ENCODE measurements around the gene BABAM2.

BABAM2 gene

DNA sequence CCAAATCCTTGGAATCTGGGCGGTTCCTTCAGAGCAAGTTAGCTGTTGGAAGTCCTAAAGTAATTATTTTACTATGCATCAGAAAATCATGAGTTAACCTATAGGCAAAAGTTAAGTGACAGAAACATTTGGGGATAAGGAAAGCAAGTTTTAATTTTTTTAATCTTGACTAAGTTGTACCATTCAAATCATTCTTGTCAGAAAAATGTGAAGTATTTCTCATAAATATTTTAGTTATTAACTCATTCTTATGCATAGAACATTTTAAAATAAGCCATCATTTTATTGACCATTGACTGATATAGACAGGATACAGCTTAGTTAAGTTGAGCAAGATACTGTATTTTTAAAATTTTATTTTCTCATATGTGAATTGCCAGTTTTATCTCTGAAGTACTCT lies 403.9 kb downstream of the BABAM2 start:
- DNase-seq: no peak

DNA sequence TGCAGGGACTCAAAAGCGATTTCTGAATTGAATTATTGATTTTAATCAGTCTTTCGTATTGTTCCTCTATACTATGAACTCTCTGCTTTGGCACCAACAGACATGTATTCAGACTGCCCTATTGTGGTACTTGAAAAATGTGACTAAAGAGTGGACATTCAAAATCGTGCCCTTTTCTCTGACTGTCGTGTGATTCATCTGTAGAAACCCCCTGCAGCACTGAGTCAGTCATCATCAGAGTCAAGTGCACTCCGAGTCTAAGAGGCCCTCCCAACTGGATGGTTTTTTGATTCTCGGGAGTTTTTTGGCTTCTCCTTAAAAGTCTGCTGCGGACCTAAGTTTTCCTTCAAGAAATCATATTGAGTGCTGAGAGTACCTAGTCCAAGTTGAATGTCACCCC lies 405.7 kb downstream of the BABAM2 start:
- no peak for DNase-seq

DNA sequence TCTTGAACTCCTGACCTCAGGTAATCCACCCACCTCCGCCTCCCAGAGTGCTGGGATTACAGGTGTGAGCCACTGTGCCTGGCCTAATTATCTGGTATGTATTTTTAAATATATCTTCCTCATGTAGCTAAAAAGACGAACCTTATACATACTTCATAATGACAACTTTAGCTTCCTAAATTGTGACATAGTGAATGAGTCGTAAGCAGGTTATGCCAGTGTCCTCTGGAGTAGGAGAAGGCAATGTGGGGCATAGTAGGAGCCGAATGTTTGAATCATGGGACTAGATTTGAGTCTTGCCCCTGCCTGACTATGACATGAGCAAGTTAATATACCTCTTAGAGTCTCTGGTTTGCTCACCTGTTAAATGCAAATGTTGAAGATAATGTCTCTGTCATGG lies 406.4 kb downstream of the BABAM2 start:
- no peak for DNase-seq

DNA sequence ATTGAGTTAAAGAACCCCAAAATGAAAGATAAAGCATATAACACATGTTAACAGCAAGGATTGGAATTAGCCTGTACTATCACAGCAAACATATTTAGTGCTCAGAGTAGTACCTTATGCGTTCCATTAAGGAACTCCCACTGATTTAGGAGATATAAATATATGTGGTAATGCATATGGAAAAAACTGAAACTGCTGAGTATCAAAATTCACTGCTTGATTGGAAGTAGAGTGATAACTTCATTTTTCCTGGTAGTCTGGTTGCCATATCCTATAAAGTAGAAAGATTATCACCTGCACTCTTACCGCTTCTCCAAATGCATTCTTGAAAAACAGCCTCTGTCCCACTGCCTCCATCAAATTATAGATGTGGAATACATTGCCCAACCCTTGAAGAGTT lies 407.0 kb downstream of the BABAM2 start:
- DNase-seq: no peak

DNA sequence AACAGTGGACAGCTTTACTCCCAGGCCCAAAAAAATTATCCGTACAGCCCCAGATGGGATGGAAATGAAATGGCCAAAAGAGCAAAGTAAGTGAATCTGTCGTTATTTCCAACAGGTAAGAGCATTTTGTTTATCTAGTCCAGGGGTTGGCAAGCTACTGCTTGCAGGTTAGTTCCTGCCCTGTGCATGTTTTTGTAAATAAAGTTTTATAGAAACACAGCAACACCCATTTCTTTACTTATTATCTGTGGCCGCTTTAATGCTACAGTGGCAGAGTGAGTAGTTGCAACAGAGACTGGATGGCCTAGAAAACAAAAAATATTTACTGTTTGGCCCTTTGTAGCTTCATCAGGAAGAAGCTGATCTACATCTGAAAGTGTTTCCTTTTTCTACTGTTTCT lies 407.9 kb downstream of the BABAM2 start:
- DNase-seq: no peak

DNA sequence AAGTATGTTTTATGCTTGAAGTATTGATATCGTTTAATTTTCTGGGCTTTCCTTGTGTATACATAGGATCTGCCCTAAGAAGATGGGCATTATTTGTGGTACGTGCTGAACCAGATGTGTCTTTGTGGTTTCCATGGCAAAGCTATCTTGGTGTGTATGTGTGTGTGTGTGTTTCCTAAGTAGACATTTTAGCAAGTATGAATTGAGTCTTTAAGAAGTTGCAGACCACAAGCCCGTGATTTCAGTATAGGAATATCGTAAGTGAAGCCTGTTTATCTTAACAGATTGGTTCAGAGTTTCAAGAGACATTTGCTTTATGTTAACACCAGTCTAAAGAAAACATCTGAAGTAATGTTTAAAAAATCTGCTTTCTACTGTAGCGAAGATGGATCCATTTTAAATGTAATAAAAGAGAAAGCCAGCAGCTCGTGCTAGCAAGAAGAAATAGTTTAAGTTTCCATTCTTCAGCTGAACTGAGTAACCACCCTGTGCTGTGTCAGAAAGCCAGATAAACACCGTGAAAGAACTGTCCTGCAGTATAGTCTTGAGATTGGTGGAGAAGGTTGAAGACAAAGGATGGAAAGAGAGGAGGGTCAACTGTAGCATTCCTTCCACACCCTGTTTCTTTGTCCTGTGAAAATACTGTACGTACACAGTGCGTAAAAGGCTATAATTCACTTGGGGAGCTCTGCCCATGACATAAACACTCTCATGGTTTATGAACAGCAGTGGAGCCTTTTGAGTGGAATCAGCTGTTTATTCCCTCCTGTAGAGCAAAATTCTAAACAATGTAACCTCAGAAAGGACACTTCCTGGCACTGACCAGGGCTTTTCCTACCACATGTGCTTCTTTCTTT lies 410.2 kb downstream of the BABAM2 start:
- no peak for DNase-seq

DNA sequence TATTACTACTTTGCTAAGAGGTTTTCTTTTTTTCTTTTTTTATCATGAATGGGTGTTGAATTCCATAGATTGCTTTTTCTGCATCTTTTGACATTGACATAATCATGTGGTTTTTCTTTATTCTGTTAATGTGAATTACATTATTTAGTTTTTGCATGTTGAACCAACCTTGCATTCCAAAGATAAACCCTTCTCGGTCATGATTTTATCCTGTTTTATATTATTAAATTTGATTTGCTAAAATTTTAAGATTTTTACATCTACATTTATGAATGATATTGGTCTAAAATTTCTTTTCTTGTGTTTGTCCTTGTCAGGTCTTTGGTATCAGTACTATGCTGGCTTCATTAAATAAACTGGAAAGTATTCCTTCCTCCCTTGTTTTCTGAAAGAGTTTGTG lies 414.7 kb downstream of the BABAM2 start:
- no peak for DNase-seq

DNA sequence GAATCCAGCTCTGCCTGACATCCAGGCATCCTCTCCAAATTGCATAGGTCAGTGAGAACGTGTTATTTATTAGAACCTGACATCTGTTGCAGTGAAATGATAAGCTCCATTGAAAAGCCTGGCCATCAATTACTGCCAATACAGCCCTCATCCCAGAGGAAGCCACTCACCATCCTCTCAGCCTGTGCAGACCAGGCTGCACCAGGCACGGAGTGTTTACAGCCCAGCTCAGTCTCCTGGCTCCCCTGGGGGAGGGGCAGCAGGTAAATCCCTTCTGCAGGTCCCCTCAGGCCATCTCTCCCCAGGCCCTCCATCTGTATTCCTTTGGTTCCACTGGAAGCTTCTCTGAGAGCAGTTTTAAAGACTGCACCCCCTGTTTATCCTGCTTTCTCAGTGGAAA lies 419.6 kb downstream of the BABAM2 start:
- DNase-seq: no peak

DNA sequence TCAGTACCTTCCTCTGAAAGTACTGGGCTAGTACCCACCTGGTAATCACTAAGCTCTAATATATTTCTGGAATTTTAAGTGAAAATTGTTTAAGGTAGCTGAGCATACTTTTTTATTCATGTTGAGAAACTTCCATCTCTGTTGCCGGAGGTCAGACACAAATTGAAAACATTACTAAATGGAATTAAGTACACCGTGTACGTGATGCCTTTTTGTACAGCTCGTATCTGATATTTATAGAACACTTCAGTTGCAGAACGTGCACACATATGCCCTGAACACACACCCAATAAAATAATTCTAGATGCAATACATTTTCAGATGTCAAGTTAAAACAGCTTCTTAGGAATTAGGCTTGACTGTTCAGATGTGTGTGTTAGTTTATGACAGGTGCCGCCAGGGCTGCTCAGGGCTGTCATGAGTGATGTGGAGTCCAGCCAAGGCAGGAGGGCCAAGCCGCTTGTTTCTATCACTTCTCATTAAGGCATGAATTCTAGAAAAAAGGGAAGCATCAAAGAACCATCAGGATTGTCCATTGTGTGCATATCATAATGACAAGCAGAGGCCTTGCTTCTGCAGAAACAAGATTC lies 421.2 kb downstream of the BABAM2 start:
- no peak for DNase-seq

DNA sequence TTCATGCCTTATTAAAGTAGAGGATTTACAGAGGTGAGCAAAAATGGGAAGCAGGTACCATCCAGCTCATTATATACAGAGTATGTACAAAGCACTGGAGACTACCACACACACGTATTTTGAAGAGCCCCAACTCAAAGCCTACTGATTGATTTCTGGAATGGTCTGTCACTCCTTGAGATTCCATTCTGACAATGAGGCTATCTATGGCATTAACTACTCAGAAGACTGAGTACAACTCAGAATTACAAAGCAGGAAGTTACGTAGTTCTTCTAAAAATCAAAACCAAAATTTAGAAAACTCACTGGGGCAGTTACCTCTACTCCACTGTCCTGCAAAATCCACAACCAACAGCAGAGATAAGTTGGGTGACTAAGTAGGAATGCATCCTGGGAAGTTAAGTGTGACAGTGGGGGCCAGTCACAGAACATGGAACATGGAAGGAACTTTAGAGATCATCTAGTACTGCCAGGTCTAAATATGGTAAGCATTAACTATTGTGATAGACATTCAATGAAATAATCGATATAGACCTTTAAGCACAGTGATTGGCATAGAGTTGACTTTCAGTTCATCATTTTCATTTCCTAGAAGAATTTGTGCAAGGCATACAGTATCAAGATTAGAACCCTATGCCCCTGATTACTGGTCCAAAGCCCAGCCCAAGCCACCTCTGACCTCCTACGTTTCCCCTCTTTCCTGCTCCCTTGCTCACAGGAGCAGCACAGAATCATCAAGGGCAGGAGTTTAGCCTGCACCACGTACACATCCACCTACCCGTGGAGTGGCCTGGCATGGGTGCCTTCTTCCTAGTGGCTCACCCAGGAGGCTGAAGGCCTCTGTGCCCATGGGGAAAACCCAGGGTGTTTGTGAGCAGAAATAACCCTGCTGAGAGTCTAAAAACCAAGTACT lies 422.0 kb downstream of the BABAM2 start:
- no peak for DNase-seq

DNA sequence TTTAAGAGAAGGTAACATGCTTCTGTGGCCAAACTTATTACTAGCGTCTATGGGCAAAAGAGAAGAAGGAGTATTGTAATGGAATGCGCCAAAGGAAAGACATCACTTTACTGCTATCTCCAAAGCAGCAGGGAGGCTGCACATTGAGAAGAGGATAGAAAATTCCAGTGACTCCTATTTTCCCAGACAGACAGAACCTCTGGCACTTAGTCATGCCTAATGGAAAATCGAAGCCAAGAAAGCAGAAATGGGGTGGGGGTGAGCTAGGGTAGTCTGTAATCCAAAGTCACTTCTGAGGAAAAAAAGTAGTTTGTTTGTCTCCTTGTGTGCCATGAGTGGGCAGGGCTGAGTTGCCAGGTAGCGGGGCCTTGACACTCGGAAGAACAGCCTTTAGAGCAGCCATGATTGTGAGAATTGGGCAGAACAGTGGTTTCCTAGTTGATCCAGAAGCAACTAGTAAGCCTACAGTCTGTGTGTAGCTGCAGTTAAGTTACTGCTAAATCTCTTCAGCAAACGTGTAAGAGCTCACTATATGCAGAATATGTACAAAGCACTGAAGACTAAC lies 422.8 kb downstream of the BABAM2 start:
- DNase-seq: no peak

DNA sequence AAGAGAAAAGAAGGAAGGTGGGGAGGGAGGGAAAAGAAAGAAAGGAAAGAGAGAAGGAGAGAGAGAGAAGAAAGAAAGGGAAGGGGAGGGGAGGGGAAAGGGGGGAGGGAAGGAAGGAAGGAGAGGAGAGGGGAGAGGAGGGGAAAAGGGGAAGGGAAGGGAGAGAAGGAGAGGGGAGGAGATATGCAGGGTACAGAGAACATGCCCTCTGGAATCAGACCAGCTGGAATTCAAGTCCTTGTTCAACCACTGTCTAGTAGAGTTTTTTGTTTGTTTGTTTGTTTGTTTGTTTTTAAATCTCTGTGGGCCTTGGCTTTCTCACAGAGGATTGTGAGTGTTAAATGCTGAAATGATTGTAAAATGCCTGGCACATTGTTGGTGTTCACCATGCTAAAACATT lies 424.4 kb downstream of the BABAM2 start:
- no peak for DNase-seq

DNA sequence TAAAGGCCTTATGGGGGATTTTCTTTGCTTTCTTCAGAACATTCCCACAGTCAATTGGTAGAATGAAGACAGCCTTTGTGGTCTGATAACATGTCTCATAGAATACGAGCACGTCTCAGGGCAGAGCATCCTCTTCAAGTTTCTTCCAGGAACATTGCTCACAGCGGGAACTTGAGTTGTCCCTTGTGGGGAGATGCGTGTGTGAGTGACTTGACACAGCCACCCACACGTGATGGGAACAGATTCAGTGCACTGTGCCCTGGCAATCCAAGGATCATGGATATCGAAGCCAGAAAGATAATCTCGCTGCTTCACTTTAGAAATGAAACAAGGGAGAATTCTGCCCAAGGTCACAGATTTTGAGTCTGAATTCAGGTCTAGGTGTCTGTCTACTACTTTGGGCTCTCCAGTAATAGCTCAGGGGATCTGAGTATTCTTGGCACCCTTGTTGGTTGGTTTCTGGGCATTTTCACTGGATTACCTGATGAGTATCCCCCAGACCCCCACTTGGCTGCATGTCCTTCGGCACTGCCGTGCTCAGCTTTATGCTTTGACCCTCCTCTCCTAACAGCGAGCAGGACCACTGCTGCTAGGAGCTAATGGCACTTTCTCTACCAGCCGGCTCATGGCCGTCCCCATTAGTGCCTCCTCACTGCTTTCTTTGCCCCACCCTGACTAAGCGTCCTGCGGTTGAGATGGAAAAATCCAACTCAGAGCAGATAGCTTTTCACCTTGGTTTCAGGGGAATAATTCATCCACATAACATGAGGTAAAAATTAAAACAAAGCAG lies 426.2 kb downstream of the BABAM2 start:
- DNase-seq: no peak

DNA sequence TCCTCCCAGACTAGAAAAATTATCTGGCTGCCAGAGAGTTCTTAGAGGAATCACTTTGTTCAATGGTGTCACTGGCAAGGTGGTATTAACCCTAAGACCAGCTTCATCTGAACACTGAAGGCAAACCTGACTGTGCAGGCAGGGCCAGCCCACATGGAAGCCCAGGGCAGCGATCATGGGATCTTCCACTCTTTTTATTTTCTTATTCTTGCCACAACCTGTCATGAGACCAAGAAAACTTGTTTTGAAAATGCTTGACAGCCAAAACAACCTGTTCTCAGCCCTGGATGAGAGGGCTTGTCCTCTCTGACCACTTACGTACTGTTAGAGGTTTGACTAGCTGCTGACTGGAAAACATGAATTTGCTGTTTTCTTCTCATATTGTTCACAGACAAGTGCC lies 426.9 kb downstream of the BABAM2 start:
- no peak for DNase-seq

DNA sequence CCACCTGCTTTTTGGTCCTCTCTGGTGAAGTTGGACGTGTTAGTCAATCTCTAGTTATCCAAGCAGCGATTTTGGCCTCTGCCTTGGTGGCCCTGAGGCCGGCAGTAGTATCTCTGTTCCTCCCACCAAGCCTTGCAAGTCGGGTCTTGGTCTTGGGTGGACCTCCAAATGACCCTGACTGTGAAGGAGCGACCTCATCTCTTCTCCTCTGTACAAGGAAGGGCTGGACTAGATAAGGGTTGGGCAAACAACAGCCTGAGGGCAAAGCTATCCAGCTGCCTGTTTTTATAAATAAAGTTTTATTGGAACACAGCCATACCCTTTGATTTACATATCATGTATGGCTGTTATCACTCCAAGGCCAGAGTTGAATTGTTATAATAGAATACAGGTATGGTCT lies 427.5 kb downstream of the BABAM2 start:
- DNase-seq: no peak

DNA sequence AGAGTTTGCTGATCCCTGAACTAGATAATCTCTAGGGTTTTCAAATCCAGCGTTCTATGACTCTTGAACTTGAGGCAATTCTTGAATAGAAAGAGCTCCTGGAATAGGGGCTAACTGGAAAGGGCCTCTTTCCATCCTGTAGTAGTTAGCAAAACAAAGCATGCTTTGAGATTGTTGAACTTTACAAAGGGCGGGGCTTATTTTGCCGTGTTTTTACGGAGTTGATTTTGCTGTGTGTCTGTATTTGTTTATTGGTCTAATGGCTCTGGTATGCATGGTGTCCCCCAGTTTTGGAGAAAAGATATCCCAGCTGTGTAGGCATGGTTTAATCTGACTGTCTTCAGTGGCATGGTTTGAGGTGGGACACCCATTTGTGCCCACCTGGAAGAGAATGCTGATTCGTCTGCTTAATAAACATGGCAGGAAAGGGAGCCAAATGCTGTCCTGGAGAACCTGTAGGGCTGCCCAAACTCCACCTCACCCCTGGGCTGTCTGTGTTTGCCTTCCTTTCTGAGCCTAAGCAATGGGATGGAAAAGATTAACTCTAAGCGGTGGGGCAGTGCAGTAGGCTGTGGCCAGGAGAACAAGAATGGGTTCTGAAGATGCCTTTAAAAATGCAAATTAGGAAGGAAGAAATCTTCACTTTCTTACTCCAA lies 428.1 kb downstream of the BABAM2 start:
- DNase-seq: no peak

DNA sequence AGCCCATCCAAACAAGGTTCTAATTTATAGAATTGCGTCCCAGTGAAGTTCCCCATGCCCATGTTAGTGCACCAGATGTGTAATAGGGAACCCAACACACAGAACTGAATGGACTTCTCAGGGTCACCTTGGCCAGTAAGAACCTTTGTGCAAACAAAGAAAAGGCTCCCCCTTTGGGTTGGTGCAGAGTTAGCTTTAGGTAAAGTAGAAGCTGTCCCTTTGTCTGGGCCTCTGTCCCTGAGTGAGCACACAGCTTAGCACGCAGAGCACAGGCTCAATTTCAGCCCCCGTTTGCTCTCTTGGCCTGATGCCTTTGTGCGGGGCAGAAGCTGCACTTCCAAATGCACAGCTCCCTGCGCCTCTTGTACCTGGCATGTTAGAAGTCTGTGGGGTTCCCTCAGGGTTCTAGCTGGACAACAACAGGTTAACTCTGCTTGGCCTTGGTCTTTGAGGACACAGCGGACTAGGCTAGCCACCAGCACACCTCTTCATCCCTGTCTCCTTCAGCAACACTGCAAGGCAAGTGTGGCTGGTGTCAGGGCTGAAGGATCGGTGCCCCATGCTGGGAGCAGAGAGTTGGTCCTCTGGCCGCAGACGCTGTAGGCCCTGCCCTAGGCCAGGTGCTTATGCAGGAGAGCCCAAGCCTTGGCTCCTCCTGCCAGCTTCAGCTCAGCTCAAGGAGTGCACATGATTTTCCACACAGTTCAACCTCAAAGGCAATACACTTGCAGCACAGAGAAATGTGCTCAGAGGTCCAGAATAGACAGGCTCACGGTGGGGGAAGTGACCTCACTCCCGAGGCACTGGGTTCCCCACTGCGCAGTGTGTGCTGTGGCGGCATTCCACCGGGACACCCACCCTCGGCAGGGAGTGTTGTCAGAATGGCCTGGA lies 428.8 kb downstream of the BABAM2 start:
- DNase-seq: no peak

DNA sequence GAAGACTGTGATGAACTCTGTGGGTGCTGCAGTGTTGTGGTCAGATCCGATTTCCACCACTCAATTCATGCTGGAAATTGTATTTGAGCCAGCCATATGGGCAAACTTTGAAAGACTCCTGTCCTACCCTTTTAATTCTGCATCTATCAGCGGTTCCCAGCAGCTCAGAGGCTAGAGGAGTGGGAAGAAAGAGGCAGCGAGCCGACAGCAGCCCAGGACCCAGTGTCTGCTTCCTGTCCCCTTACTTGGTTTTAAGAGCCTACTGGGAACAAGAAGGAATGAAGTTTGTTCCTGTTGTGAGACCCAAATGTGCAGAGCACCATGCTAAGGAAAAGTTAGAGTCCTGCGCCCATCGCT lies 429.5 kb downstream of the BABAM2 start:
- no peak for DNase-seq

DNA sequence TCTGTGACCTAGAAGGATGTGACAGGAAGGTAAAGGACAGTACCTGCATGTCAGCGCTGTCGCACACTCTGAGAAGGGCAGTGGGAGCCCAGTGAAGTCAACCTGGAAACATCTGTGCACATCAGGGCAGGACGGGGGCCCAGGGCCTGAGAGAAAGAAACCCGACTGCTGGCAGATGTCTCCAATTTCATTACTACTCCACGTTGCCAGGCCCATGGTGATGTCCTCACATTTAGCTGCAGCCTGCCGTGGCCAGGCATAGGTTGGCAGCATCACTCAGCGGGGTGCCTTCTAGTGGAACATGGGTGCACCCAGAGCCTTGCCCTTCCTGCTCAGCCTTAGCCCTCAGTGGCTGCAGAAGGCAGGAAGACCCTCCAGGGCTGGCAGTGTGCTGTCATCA lies 429.8 kb downstream of the BABAM2 start:
- no peak for DNase-seq

DNA sequence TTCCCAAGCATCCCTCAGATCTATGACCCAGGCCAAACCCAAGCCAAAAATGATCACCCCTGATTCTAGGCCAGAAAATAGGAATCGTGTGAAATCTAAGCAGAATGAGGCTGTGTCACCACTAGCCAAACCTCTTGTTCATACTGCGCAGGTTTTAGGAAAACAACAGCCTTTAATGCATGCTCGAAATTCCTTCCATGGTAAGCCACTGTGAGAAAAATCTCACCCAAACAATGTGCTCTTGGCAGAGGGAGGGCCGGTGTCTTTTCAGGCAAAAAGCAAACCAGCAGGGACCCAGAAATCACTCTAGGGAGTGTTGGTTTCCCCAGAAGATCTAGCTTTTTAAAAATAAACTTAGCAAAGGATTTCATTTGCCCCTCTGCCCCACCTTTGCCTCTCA lies 430.9 kb downstream of the BABAM2 start:
- no peak for DNase-seq

DNA sequence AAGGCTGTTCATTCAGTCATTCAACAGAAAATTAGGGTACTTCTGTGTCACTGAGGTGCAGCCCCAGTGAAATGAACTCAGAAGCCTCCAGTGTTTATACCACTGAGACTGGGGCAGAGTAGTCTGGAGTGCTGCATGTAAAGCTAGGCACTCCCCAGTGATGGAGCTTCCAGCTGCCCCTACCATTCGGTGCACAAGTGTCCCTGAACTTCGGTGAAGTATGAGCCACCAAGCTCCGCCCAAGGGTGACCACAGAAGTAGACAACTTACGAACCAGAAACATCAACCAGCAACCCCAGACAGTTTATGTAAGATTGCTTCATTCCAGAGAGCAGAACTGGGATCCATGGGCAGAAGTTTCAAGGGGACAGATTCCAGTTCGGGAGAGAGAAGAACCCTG lies 431.5 kb downstream of the BABAM2 start:
- no peak for DNase-seq
